Loucy (cell line): ENCODE measurements around the gene ALPG.

Experiments
- CTCF ChIP-seq: fragments of 200-600 bp; sonication (generic); conservative IDR thresholded peaks from 2 replicates; pipeline ENCODE4 v1.5.1; 2014; ENCODE audit warnings: mild to moderate bottlenecking, antibody characterized with exemption, low read length
- EZH2phosphoT487 ChIP-seq: fragments of 200-600 bp; IDR thresholded peaks from 2 replicates; pipeline ENCODE4 v1.6.1; 2018; ENCODE audit warnings: antibody characterized with exemption, mild to moderate bottlenecking, moderate library complexity, borderline replicate concordance

DNA sequence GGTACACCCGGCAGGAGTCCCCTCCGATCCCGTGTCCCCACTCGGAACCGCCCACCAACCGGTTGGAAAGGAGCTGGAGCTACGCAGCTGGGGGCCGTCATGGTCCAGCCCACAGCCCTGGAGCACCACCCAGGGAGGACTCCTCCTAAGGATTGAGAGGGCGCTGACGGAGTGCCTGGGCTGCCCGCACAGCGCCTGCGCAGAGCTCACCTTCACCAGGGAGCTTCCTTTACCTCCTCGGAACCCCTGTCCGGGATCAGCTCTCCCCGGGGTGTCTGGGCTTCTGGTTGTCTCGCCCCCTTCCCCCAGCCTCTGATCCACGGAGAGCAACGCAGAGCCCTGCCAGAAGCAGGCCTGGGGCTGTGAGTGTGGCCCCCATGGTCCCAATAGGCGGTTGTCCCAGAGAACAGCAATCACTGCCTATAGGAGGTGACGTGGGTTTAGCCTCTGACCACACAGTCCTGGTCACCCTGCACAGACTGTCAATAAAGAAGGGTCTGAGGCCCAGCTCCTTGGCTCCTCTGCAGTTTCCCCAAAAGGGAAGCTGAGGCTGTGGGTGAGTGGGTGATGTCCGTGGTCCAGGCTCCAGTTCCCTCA is 14.6 kb downstream of the ALPG start:
- TF ChIP-seq CTCF (no peak), EZH2phosphoT487 (no peak)
